GM23338 (cell line): ENCODE measurements around the gene ZPR1. TPM values are rescaled to one million over a fixed set of nuclear protein-coding genes. Genes with fewer than 3 reads are reported as not detected.
A peak's percentile ranks its signal among the peaks of the same experiment; 100 is the strongest.

Source experiments
- ATAC-seq: fragments of 200-7000 bp; cut with Tn5 transposase; 3 replicates; pipeline ENCODE4 v1.9.1; 2020
- DNase-seq: peaks from one replicate; pipeline ENCODE4 v3.0.0-alpha.2; 2015; ENCODE audit warnings: low spot score
- H2AFZ ChIP-seq: fragments of 200-600 bp; sonication (generic); 2 replicates; pipeline ENCODE4 v1.8.0; 2016; ENCODE audit warnings: antibody characterized with exemption, mild to moderate bottlenecking, moderate library complexity
- H3F3A ChIP-seq: fragments of 200-600 bp; sonication (generic); replicated peaks from 2 replicates; pipeline ENCODE4 v1.8.0; 2017; ENCODE audit warnings: antibody characterized with exemption, mixed run types, low read depth
- H3K27ac ChIP-seq: fragments of 200-600 bp; sonication (generic); 2 replicates; pipeline ENCODE4 v1.6.1; 2016; ENCODE audit warnings: low read depth
- H3K27me3 ChIP-seq: fragments of 200-600 bp; sonication (generic); 2 replicates; pipeline ENCODE4 v1.8.0; 2016; ENCODE audit warnings: mild to moderate bottlenecking, mixed run types, moderate library complexity; ENCODE audit not compliant: insufficient read depth
- H3K36me3 ChIP-seq: fragments of 200-600 bp; sonication (generic); 2 replicates; pipeline ENCODE4 v1.8.0; 2016; ENCODE audit warnings: mild to moderate bottlenecking; ENCODE audit not compliant: insufficient read depth
- H3K4me1 ChIP-seq: fragments of 200-600 bp; sonication (generic); 2 replicates; pipeline ENCODE4 v1.8.0; 2016; ENCODE audit warnings: mild to moderate bottlenecking, moderate library complexity; ENCODE audit not compliant: insufficient read depth
- H3K4me2 ChIP-seq: fragments of 200-600 bp; sonication (generic); 2 replicates; pipeline ENCODE4 v1.7.1; 2017; ENCODE audit warnings: mixed run types
- H3K4me3 ChIP-seq: fragments of 200-600 bp; sonication (generic); 2 replicates; pipeline ENCODE4 v1.6.1; 2016; ENCODE audit warnings: mixed run types
- H3K79me2 ChIP-seq: fragments of 200-600 bp; sonication (generic); replicated peaks from 2 replicates; pipeline ENCODE4 v1.8.0; 2017; ENCODE audit warnings: mild to moderate bottlenecking; ENCODE audit not compliant: insufficient read depth
- H3K9me2 ChIP-seq: fragments of 200-600 bp; sonication (generic); 2 replicates; pipeline ENCODE4 v1.8.0; 2017; ENCODE audit not compliant: insufficient read depth
- H4K20me1 ChIP-seq: fragments of 200-600 bp; sonication (generic); replicated peaks from 2 replicates; pipeline ENCODE4 v1.8.0; 2017; ENCODE audit warnings: mild to moderate bottlenecking; ENCODE audit not compliant: insufficient read depth
- H3K27ac Mint-ChIP-seq: 2 replicates; pipeline ENCODE4 v1.8.0; 2020; ENCODE audit warnings: inconsistent platforms, mild to moderate bottlenecking, moderate library complexity, mixed read lengths
- H3K27me3 Mint-ChIP-seq: 3 replicates; pipeline ENCODE4 v1.8.0; 2022; ENCODE audit warnings: low read depth, mild to moderate bottlenecking, moderate library complexity, mixed read lengths, inconsistent platforms; ENCODE audit not compliant: insufficient read depth, poor library complexity
- H3K36me3 Mint-ChIP-seq: 3 replicates; pipeline ENCODE4 v1.8.0; 2021; ENCODE audit warnings: low read depth, mild to moderate bottlenecking, inconsistent platforms, moderate library complexity, mixed read lengths
- H3K4me1 Mint-ChIP-seq: 3 replicates; pipeline ENCODE4 v1.8.0; 2020; ENCODE audit warnings: mild to moderate bottlenecking, inconsistent platforms, mixed read lengths
- H3K4me3 Mint-ChIP-seq: 3 replicates; pipeline ENCODE4 v1.8.0; 2021; ENCODE audit warnings: moderate library complexity, mild to moderate bottlenecking, inconsistent platforms, mixed read lengths
- H3K9me3 Mint-ChIP-seq: 3 replicates; pipeline ENCODE4 v1.8.0; 2020; ENCODE audit warnings: moderate library complexity, mild to moderate bottlenecking, inconsistent platforms, mixed read lengths
- JUNB ChIP-seq: IDR thresholded peaks from one replicate; pipeline ENCODE4 v1.6.1; 2016; ENCODE audit warnings: antibody characterized with exemption; ENCODE audit not compliant: unreplicated experiment
- NANOG ChIP-seq: IDR thresholded peaks from 2 replicates; pipeline ENCODE4 v1.6.1; 2016; ENCODE audit warnings: antibody characterized with exemption, borderline replicate concordance
- POLR2AphosphoS5 ChIP-seq: IDR thresholded peaks from 2 replicates; pipeline ENCODE4 v1.6.1; 2016; ENCODE audit warnings: antibody characterized with exemption, low read depth
- STAT1 ChIP-seq: IDR thresholded peaks from one replicate; pipeline ENCODE4 v1.6.1; 2016; ENCODE audit warnings: antibody characterized with exemption; ENCODE audit not compliant: unreplicated experiment
- polyA plus RNA-seq: library from polyadenylated mRNA; unstranded; fragments of >200 nt; fragmentation: Nextera tagmentation; extraction: Ambion mirVana; gene quantifications from 2 replicates; pipeline ENCODE4 v1.2.1, GENCODE V29; 2016
- total RNA-seq: library from RNA; depleted of rRNA; stranded (reverse); fragments of >200 nt; shearing (Covaris generic); gene quantifications from 2 replicates; pipeline ENCODE4 v1.2.3, GENCODE V29; 2014
- TF ChIP-seq, protein P1 (sequence below), 2 experiments: fragments of 200-600 bp in 1 of 2; sonication (generic) in 1 of 2; conservative IDR thresholded peaks; 2 replicates each; pipeline versions ENCODE4 v1.5.1 to v1.6.1; 2016 to 2017; ENCODE audit warnings: antibody characterized with exemption in 2 of 2, low read depth in 2 of 2, mild to moderate bottlenecking in 2 of 2, moderate library complexity in 1 of 2

The ZPR1 gene
- total and polyA plus RNA-seq, 2 experiments from 2014 or later: 55.4 to 96.7 TPM

DNA sequence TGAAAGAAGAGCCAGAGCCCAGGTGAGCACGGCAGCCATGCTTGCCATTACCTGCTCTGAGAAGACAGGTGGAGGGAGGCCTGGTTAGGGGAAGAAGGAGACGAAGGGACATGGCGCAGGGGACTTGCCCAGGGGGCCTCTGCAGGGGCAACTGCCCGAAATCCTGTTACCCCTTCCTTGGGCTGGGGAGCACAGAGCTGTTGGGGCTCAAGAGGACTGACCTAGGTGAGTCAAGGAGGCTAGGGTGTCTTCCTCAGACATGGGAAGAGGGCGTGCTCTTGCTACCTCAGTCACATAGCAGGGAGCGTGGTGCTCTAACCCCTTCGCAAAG lies 4.0 kb upstream of the ZPR1 start, which contains the start of gene APOA5:
Gene APOA5, minus strand, starts transcription at position 67 of the 331 bp plus-strand sequence. Its CDS starts 19 bp downstream, at position 48.
- H3K27ac ChIP-seq: no peak within 1 kb of the TSS
- DNase-seq: no peak
- no peaks in the 10 kb centered on the region for H3K36me3 ChIP-seq
- Mint-ChIP-seq H3K36me3 (peaks cover 5% of the 10 kb centered on the region), H3K27me3 (peaks cover 10% of the 10 kb centered on the region), H3K4me1 (peaks cover 23% of the 10 kb centered on the region), H3K9me3 (no peaks in the 10 kb centered on the region), H3K27ac (no peak within 1 kb of the TSS), H3K4me3 (peak within 1 kb of the TSS; percentile 50)
- H3K4me1 ChIP-seq: peaks cover 9% of the 10 kb centered on the region
- H2AFZ ChIP-seq: peak within 1 kb of the TSS; percentile 80
- TF ChIP-seq JUNB (no peak), STAT1 (no peak)
- H4K20me1 ChIP-seq: 0 out of 2 replicates have a peak, but pooled peaks cover 4% of the 10 kb centered on the region
- peaks cover 5% of the 10 kb centered on the region; the same call in 1 of the 2 replicates for H3K9me2 ChIP-seq
- peak within 1 kb of the TSS; percentile 46; the same call in 1 of the 2 replicates for H3K4me2 ChIP-seq
- 0 out of 2 replicates have a peak, but pooled peaks cover 2% of the 10 kb centered on the region for H3F3A ChIP-seq
- no peak within 1 kb of the TSS for H3K4me3 ChIP-seq
- no peak for ATAC-seq
- H3K27me3 ChIP-seq: no peaks in the 10 kb centered on the region
- H3K79me2 ChIP-seq: peaks cover 9% of the 10 kb centered on the region

DNA sequence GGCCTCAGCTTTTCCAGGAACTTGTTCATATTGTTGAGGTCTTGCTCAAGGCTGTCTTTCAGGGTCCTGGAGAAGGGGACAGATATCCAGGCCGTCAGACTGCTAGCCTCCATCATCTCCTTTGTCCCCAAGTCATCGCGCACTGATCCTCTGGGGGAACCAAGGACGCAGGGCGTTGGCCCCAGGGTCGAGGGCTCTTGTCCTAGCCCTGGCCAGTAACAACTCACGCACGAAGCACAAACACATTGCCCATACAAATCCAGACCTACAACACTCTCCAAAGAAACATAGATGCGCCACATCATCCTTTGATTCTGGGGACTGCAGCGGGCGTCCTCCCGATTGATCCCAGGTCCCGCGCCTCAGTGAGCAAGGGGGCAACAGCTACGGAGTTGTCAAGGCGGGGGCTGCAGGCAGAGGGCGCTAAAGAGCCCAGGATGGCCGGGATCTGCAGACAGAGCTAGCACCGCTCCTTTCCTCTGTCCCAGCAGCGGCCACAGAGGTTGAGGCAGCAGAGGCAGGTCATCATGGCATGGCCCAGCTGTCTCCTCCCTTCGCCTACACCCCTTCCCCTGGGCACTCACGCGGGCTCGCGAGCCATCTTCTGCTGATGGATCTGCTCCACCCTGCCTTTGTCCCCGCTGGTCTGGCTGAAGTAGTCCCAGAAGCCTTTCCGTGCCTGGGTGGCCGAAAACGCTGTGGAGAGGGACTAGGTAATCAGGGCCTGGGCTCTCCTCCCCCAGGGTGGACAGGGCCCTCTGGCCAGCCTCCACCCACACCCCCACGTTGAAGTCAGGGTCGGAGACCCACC lies 3.4 kb upstream of the ZPR1 start:
- Mint-ChIP-seq H3K27ac (no peak overlapping the region), H3K4me1 (peaks cover 23% of the 10 kb centered on the region), H3K27me3 (peaks cover 10% of the 10 kb centered on the region), H3K36me3 (peaks cover 9% of the 10 kb centered on the region), H3K4me3 (peak overlapping the region; percentile 50), H3K9me3 (no peaks in the 10 kb centered on the region)
- Histone ChIP-seq H3K36me3 (0 out of 2 replicates have a peak, but pooled peaks cover 2% of the 10 kb centered on the region), H3K4me2 (peak overlapping the region; percentile 46; the same call in 1 of the 2 replicates), H3K27ac (no peak overlapping the region), H2AFZ (peak overlapping the region; percentile 80), H3F3A (0 out of 2 replicates have a peak, but pooled peaks cover 2% of the 10 kb centered on the region), H3K4me3 (no peak overlapping the region), H3K4me1 (peaks cover 10% of the 10 kb centered on the region), H3K27me3 (no peaks in the 10 kb centered on the region), H4K20me1 (peaks cover 8% of the 10 kb centered on the region; the same call in 1 of the 2 replicates), H3K9me2 (no peaks in the 10 kb centered on the region), H3K79me2 (peaks cover 15% of the 10 kb centered on the region)
- TF ChIP-seq NANOG (no peak), POLR2AphosphoS5 (0 out of 2 replicates have a peak, but pooled peaks have one; percentile 16)
- TF ChIP-seq, protein P1, sequence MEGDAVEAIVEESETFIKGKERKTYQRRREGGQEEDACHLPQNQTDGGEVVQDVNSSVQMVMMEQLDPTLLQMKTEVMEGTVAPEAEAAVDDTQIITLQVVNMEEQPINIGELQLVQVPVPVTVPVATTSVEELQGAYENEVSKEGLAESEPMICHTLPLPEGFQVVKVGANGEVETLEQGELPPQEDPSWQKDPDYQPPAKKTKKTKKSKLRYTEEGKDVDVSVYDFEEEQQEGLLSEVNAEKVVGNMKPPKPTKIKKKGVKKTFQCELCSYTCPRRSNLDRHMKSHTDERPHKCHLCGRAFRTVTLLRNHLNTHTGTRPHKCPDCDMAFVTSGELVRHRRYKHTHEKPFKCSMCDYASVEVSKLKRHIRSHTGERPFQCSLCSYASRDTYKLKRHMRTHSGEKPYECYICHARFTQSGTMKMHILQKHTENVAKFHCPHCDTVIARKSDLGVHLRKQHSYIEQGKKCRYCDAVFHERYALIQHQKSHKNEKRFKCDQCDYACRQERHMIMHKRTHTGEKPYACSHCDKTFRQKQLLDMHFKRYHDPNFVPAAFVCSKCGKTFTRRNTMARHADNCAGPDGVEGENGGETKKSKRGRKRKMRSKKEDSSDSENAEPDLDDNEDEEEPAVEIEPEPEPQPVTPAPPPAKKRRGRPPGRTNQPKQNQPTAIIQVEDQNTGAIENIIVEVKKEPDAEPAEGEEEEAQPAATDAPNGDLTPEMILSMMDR (conservative IDR thresholded peaks at IDR 0.05; ENCODE audit: low read depth in 2 of 2): peak; percentile 80 to 95
- peak; percentile 81 for ATAC-seq
- peak; percentile 94 for DNase-seq
